ENCODE results near the gene LRPAP1. TPM values are rescaled to one million over a fixed set of nuclear protein-coding genes. Genes with fewer than 3 reads are reported as not detected.

Gene LRPAP1
- total RNA-seq, 1 donor from 2014 or later = 80.1 TPM

DNA sequence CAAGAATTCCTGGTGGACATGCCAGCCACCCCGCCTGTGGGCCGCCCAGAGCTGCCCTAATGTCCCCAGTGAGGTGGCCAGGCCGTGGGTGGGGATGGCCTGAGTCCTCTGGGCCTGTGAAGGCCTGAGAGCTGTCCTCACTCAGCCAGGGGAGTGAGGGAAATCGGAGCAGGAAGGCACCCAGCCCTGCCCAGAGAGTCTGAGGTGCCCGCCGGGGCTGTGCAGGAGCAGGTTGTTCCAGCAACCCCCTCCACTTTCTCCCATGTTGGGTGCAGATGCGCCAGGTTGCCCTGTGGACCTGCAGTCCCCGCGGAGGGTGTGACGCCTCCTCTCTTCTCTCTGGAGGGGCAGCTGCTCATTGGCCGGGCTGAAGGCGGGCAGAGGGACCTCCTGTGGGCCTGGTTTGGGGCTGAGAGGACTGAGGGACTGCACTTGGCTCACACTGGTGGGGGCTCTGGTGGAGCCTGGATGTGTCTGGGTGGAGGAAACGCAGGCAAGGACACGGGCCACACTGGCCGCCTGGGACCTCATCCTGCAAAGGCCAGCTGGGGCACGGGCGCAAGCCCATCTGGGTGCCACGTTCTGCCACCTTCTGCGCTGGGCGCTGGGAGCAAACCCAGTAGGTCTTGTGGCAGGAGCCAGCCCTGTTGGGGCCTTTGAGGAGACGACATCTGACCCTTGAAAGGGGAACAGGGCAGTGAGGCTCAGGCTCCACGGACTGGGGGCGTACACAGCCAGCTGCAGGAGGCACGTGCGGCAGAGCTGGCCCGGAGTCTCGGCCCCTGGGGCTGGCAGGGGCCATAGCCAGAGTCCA lies 55.1 kb downstream of the LRPAP1 start:
- H3K4me3 Mint-ChIP-seq (ENCODE audit: low read depth) = no peak overlapping the region
- H3K9me3 Mint-ChIP-seq = no peaks in the 10 kb centered on the region
- intact Hi-C loops (cut with micrococcal nuclease) = no loop called here
- no peak overlapping the region for H3K27ac Mint-ChIP-seq
- DNase-seq (ENCODE audit: low spot score) = no peak
- H3K36me3 Mint-ChIP-seq (ENCODE audit: low read depth) = no peaks in the 10 kb centered on the region
- peaks cover 13% of the 10 kb centered on the region for H3K27me3 Mint-ChIP-seq (ENCODE audit: low read depth)
- no peaks in the 10 kb centered on the region for H3K4me1 Mint-ChIP-seq (ENCODE audit: low read depth)

- Mint-ChIP-seq H3K4me1 (ENCODE audit: low read depth) (no peaks in the 10 kb centered on the region), H3K36me3 (ENCODE audit: low read depth) (no peaks in the 10 kb centered on the region), H3K27ac (no peak overlapping the region), H3K27me3 (ENCODE audit: low read depth) (peaks cover 7% of the 10 kb centered on the region), H3K4me3 (ENCODE audit: low read depth) (no peak overlapping the region), H3K9me3 (no peaks in the 10 kb centered on the region)
- intact Hi-C loops (cut with micrococcal nuclease) = no loop called here
- DNase-seq (ENCODE audit: low spot score) = no peak
These were observed 55.9 kb downstream of the LRPAP1 start for GRCh38 chr4:3476341-3476747.

GRCh38 chr4:3475713-3476260 lies 56.4 kb downstream of the LRPAP1 start:
- no peaks in the 10 kb centered on the region for H3K9me3 Mint-ChIP-seq
- H3K27ac Mint-ChIP-seq = no peak overlapping the region
- no peak overlapping the region for H3K4me3 Mint-ChIP-seq (ENCODE audit: low read depth)
- intact Hi-C loops (cut with micrococcal nuclease) = no loop called here
- peaks cover 2% of the 10 kb centered on the region for H3K27me3 Mint-ChIP-seq (ENCODE audit: low read depth)
- H3K36me3 Mint-ChIP-seq (ENCODE audit: low read depth) = no peaks in the 10 kb centered on the region
- no peaks in the 10 kb centered on the region for H3K4me1 Mint-ChIP-seq (ENCODE audit: low read depth)
- no peak for DNase-seq (ENCODE audit: low spot score)

- H3K27me3 Mint-ChIP-seq (ENCODE audit: low read depth) = no peaks in the 10 kb centered on the region
- no peaks in the 10 kb centered on the region for H3K36me3 Mint-ChIP-seq (ENCODE audit: low read depth)
- DNase-seq (ENCODE audit: low spot score) = no peak
- no peaks in the 10 kb centered on the region for H3K9me3 Mint-ChIP-seq
- H3K4me3 Mint-ChIP-seq (ENCODE audit: low read depth) = no peak overlapping the region
- intact Hi-C loops (cut with micrococcal nuclease) = no loop called here
- no peaks in the 10 kb centered on the region for H3K4me1 Mint-ChIP-seq (ENCODE audit: low read depth)
- no peak overlapping the region for H3K27ac Mint-ChIP-seq
These were observed 57.0 kb downstream of the LRPAP1 start for GRCh38 chr4:3475041-3475712.

DNA sequence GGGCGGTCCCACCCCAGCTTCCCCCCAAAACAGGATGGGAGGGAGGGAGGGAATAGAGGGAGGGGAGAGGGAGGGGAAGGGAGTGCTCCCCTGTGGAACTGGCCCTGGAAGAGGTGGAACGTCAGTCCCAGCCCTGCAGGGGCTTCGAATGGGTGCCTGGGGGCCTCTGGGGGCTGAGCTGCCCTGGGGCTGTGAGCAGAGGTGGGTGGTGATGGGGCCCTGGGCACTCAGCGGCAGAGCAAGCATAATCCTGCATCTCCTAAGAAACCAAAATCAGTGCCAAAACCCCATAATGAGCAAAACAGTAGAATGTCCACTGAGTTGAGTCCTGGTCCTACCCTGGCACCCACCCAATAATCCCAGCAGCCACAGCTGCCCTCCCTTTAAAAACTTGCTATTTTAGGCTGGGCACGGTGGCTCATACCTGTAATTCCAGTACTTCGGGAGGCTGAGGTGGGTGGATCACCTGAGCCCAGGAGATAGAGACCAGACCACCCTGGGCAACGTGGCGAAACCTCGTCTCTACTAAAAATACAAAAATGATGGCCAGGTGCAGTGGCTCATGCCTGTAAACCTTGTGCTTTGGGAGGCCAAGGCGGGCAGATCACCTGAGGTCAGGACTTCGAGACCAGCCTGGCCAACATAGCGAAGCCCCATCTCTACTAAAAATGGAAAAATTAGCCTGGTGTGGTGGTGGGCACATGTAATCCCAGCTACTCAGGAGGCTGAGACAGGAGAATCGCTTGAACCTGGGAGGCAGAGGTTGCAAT lies 58.0 kb downstream of the LRPAP1 start:
- H3K4me1 Mint-ChIP-seq (ENCODE audit: low read depth) = no peaks in the 10 kb centered on the region
- H3K36me3 Mint-ChIP-seq (ENCODE audit: low read depth) = no peaks in the 10 kb centered on the region
- DNase-seq (ENCODE audit: low spot score) = no peak

DNA sequence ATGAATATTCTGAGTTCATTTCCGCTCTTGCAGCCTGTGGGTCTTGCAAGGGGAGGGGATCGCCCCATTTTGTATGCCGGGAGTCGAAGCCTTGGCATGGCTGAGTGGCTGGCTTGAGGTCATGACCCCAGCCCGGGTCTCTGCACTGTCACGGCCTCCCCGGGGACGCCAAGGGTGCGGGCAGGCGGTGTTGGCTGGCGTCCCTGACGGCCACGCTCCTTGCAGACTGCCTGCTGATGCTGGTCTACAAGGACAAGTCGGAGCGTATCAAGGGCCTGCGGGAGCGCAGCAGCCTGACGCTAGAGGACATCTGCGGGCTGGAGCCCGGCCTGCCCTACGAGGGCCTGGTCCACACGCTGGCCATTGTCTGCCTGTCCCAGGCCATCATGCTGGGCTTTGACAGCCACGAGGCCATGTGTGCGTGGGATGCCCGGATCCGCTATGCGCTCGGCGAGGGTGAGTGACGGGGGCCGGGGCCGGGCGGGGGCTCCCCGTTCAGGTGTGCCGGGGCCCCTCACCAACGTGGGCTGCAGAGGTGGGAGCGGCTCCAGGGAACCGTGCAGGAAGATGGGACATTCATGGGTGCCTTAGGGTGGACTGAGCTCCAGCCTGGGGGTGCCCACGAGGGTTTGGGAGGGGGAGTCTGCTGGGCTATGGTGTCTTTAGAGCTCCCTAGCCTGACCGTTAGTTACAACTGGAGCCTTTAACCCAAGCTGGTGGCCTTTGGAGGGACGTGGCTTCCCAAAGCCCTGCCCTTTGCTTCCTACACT lies 58.9 kb downstream of the LRPAP1 start:
- no peak overlapping the region for H3K4me3 Mint-ChIP-seq (ENCODE audit: low read depth)
- no peak overlapping the region for H3K27ac Mint-ChIP-seq
- no peaks in the 10 kb centered on the region for H3K27me3 Mint-ChIP-seq (ENCODE audit: low read depth)
- no peaks in the 10 kb centered on the region for H3K9me3 Mint-ChIP-seq
- intact Hi-C loops (cut with micrococcal nuclease) = no loop called here
- no peak for DNase-seq (ENCODE audit: low spot score)
- no peaks in the 10 kb centered on the region for H3K4me1 Mint-ChIP-seq (ENCODE audit: low read depth)
- H3K36me3 Mint-ChIP-seq (ENCODE audit: low read depth) = no peaks in the 10 kb centered on the region

More for the DNA sequence above, 58.0 kb downstream of the LRPAP1 start:
- intact Hi-C loops (cut with micrococcal nuclease) = no loop called here
- H3K9me3 Mint-ChIP-seq = no peaks in the 10 kb centered on the region
- H3K27ac Mint-ChIP-seq = no peak overlapping the region
- no peak overlapping the region for H3K4me3 Mint-ChIP-seq (ENCODE audit: low read depth)
- H3K27me3 Mint-ChIP-seq (ENCODE audit: low read depth) = no peaks in the 10 kb centered on the region

DNA sequence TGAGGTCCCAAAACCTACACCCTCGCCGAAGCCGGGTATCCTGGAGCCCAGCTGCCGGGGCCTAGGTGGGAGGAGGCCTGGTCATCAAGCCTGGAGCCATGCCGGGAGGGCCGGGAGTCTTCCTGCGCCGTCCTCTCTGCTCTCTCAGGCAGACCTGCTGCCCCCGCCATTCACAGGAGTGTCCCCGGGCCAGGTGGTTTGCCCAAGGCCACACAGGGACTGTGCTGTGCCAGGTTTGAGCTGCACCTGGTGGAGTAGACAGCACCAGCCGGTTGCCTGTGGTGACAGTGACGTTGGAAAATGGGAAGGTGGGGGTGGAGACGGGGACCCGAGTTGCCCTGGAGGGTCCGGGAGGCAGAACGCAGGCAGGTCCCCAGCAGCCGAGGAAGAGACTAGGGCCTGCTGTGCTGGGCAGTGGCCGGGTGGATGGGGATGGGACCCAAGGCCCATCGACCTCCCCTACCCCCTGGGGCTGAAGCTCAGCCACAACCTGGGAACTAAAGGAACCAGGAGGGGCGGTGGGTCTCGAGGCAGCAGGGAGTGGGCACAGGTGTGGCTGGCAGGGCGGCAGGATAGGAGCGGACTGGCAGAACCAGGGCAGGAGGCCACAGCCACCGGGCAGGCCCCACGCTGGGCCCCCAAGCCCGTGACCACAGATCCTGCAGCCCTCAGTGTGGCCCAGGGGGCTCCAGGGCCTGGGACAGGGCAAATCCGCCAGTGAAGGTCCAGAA lies 59.6 kb downstream of the LRPAP1 start:
- DNase-seq (ENCODE audit: low spot score) = no peak
- Mint-ChIP-seq H3K36me3 (ENCODE audit: low read depth) (no peaks in the 10 kb centered on the region), H3K9me3 (no peaks in the 10 kb centered on the region), H3K4me1 (ENCODE audit: low read depth) (no peaks in the 10 kb centered on the region), H3K4me3 (ENCODE audit: low read depth) (no peak overlapping the region), H3K27ac (no peak overlapping the region), H3K27me3 (ENCODE audit: low read depth) (no peaks in the 10 kb centered on the region)
- intact Hi-C loops (cut with micrococcal nuclease) = no loop called here

GRCh38 chr4:3471886-3472285 lies 60.3 kb downstream of the LRPAP1 start:
- H3K4me1 Mint-ChIP-seq (ENCODE audit: low read depth) = no peaks in the 10 kb centered on the region
- no peaks in the 10 kb centered on the region for H3K9me3 Mint-ChIP-seq
- no peak overlapping the region for H3K4me3 Mint-ChIP-seq (ENCODE audit: low read depth)
- no peak for DNase-seq (ENCODE audit: low spot score)
- intact Hi-C loops (cut with micrococcal nuclease) = no loop called here
- no peaks in the 10 kb centered on the region for H3K27me3 Mint-ChIP-seq (ENCODE audit: low read depth)
- H3K36me3 Mint-ChIP-seq (ENCODE audit: low read depth) = no peaks in the 10 kb centered on the region
- H3K27ac Mint-ChIP-seq = no peak overlapping the region

DNA sequence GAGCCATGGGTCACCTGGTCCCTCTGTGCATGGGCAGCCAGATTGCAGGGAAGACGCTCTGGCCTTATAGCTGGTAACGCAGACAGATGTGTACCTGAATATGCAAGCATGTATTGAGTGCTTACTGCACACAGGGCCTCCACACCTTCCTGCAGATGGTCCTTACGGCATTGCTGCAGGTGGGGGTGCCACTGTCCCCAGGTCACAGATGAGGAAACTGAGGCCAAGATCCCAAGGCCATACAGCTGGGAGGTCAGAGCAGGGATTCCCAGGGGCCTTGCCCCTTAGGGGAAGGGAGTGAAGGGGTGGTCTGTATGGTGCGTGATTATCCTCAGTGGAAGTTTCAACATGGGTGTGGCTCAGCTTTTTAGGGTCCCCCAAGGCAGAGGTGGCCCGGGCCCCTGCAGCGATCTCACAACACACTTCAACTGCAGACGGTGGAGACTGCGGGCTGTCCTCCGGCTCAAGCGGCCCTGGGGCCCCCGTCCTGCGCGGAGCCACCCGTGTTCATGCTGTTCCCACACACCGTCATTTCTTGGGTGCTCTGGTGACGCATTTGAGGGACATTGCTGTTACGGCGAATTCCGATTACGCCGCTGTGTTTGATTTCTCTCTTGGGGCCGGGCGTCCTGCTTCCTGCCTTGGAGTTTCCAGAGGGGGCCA lies 61.0 kb downstream of the LRPAP1 start:
- Mint-ChIP-seq H3K4me1 (ENCODE audit: low read depth) (no peaks in the 10 kb centered on the region), H3K27me3 (ENCODE audit: low read depth) (no peaks in the 10 kb centered on the region)
- intact Hi-C loops (cut with micrococcal nuclease) = no loop called here

DNA sequence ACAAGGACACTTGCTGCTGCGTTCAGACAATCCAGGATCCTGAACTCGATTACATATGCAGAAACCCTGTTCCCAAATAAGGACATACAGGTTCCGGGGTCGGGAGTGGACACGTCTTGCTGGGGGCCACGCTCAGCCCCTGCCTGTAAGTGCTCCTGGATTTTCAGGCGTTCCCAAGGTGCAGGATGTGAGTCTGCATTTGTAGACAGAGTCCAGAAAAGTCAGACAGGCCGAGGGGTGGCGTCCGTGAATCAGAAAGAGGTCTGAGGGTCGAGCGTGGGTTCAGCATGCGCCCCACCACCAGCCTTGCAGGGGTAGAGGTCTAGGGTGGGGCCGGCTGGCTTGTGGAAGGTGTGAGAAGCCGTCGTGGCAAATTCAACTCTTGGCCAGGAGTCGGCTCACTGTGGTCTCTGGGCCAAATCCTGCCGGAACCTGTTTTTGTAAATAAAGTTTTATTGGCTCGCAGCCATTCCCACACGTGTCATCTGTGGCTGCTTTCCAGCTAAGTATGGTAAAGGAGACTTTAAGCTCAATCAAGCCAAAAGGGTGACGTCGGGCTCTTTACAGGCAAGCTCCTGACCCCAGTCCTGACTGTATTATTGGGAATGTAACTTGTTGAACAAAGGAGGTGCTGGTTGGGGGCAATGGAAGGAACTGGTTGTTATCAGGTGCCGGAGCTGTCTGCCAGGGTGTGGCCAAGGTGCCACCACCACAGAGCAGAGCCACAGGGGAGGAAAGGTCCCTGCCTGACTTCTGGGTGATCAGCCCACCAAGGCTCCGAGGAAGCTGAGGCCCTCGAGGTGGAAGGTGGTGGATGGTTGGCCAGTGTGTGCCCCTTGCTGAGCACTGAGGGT lies 61.8 kb downstream of the LRPAP1 start:
- no peaks in the 10 kb centered on the region for H3K9me3 Mint-ChIP-seq
- no peaks in the 10 kb centered on the region for H3K27me3 Mint-ChIP-seq (ENCODE audit: low read depth)
- H3K4me1 Mint-ChIP-seq (ENCODE audit: low read depth) = no peaks in the 10 kb centered on the region
- intact Hi-C loops (cut with micrococcal nuclease) = no loop called here
- H3K4me3 Mint-ChIP-seq (ENCODE audit: low read depth) = no peak overlapping the region
- DNase-seq (ENCODE audit: low spot score) = no peak
- no peaks in the 10 kb centered on the region for H3K36me3 Mint-ChIP-seq (ENCODE audit: low read depth)
- no peak overlapping the region for H3K27ac Mint-ChIP-seq

More for the DNA sequence above, 61.0 kb downstream of the LRPAP1 start:
- Mint-ChIP-seq H3K9me3 (no peaks in the 10 kb centered on the region), H3K4me3 (ENCODE audit: low read depth) (no peak overlapping the region), H3K36me3 (ENCODE audit: low read depth) (no peaks in the 10 kb centered on the region), H3K27ac (no peak overlapping the region)
- no peak for DNase-seq (ENCODE audit: low spot score)
